Activated T-helper 17 cell treated with anti-CD3 and anti-CD28 coated beads, Interleukin-2, amount 50 U/mL, for 72 hours (primary cell): Measurements from ENCODE around the gene ACADS. TPM values are rescaled to one million over a fixed set of nuclear protein-coding genes. Genes with fewer than 3 reads are reported as not detected.
A peak's percentile ranks its signal among the peaks of the same experiment; 100 is the strongest.

Experiments
- ATAC-seq: fragments of 150-1000 bp; cut with Tn5 transposase; replicated peaks from 2 replicates; pipeline ENCODE4 v1.10.0; 2021; ENCODE audit warnings: mild to moderate bottlenecking, moderate library complexity
- H3K27ac Mint-ChIP-seq: one replicate; pipeline ENCODE4 v1.8.0; 2022; ENCODE audit warnings: mixed read lengths
- H3K27me3 Mint-ChIP-seq: one replicate; pipeline ENCODE4 v1.8.0; 2022; ENCODE audit warnings: mixed read lengths
- H3K36me3 Mint-ChIP-seq: one replicate; pipeline ENCODE4 v1.8.0; 2022; ENCODE audit warnings: low read depth, mild to moderate bottlenecking, mixed read lengths
- H3K4me1 Mint-ChIP-seq: one replicate; pipeline ENCODE4 v1.8.0; 2022; ENCODE audit warnings: mixed read lengths
- H3K4me3 Mint-ChIP-seq: one replicate; pipeline ENCODE4 v1.8.0; 2022; ENCODE audit warnings: mild to moderate bottlenecking, mixed read lengths
- H3K9me3 Mint-ChIP-seq: one replicate; pipeline ENCODE4 v1.8.0; 2022; ENCODE audit warnings: mixed read lengths
- total RNA-seq, 2 donors: library from RNA; stranded (reverse); gene quantifications; one replicate each; pipeline ENCODE4 v1.2.3, GENCODE V29; 2022

The ACADS gene
- total RNA-seq, 2 donors from 2014 or later: 13.2 to 16.2 TPM

DNA sequence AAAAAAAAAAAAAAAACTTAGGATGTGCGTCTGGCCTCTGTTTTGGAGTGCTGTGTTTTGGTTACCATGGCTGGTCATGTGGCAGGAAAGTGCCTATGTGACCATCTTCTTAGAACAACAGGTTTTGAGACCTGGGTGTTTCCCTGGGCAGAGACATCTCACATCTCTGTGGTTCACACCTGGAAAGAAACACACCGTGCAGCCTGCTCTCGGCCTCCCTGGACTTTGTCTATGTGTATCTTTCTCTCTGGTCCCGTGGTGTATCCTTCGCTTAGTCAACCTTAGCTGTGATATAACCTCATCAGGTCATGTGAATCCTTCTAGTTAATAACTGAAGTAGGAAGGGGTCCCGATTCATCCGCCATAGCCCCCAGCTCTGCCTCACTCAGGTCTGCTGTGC is 22.6 kb downstream of the ACADS start:
- Mint-ChIP-seq H3K9me3 (no peaks in the 10 kb centered on the region), H3K36me3 (no peaks in the 10 kb centered on the region), H3K27me3 (peaks cover 4% of the 10 kb centered on the region), H3K4me3 (no peak overlapping the region), H3K27ac (no peak overlapping the region), H3K4me1 (peaks cover 4% of the 10 kb centered on the region)
- peak; percentile 16 for ATAC-seq

DNA sequence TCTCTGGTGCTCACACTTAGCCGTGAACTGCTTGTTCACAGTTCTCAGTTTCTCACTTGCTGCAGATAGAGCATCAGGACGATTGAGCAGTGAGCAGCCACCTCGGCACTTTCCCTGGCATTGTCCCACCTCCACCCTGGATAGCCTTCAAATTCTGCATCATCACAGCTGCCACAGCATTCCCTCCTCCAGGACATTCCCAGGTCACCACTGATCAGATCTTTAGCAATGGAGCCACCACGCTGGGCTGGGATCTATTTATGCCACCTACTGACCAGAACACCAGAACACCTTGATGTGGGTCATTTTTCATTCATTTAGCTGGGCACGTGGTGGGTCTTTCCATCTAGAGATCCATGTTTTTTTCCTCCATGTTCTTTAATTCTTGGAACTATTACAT is 23.6 kb downstream of the ACADS start:
- peaks cover 4% of the 10 kb centered on the region for H3K27me3 Mint-ChIP-seq
- H3K27ac Mint-ChIP-seq: no peak overlapping the region
- ATAC-seq: no peak
- H3K4me1 Mint-ChIP-seq: peaks cover 4% of the 10 kb centered on the region
- no peak overlapping the region for H3K4me3 Mint-ChIP-seq
- H3K36me3 Mint-ChIP-seq: no peaks in the 10 kb centered on the region
- H3K9me3 Mint-ChIP-seq: no peaks in the 10 kb centered on the region

DNA sequence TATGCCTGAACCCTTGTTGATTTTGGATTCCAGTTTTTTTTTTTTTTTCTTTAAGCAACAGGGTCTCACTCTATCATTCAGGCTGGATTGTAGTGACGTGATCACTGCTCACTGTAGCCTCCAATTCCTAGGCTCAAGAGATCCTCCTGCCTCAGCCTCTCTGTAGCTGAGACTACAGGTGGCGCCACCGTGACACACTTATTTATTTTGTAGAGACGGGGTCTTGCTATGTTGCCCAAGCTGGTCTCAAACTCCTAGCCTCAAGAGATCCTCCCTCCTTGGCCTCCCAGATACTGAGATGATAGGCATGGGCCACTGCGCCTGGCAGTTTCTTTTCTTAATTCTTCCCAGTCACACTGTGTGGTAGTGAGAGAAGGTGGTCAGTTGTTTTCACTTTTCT is 25.2 kb downstream of the ACADS start:
- Mint-ChIP-seq H3K27ac (no peak overlapping the region), H3K36me3 (no peaks in the 10 kb centered on the region), H3K4me1 (peaks cover 4% of the 10 kb centered on the region), H3K27me3 (peaks cover 4% of the 10 kb centered on the region), H3K4me3 (no peak overlapping the region), H3K9me3 (no peaks in the 10 kb centered on the region)
- ATAC-seq: no peak

DNA sequence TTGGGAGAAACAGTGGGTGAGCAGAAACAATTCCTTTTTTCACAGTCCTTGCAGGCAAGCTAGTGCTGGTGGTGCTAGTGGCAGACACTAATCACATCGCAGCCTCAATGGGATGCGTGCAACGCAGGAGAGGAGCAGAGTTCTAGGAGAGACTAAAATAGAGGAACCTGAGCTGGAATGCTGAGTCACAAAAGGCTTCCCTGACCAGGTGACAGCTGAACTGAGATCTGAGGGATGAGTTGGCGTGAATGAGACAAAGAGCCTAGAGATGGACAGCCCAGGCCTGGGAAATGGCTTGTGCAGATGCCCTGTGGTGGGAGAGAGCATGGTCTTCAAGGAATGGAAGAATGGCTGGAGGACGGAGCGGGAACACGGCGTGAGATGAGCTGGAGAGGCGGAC is 25.8 kb downstream of the ACADS start:
- peaks cover 4% of the 10 kb centered on the region for H3K4me1 Mint-ChIP-seq
- H3K9me3 Mint-ChIP-seq: no peaks in the 10 kb centered on the region

DNA sequence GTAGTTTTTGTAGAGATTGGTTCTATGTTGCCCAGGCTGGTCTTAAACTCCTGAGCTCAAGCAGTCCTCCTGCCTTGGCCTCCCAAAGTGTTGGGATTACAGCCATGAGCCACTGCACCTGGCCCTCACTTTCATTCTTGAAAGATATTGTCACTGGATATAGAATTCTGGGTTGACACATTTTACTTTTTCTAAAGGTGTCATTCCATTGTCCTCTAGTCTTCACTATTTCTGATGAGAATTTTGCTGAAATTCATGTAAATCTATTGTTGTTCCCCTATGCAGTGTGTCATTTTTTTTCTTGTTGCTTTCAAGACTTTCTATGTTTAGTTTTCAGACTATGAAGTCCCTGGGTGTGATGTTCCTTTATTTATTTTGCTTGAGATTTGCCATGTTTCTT is 29.2 kb downstream of the ACADS start:
- Mint-ChIP-seq H3K27ac (no peak overlapping the region), H3K4me3 (no peak overlapping the region)

More for the DNA sequence above, 25.8 kb downstream of the ACADS start:
- Mint-ChIP-seq H3K4me3 (no peak overlapping the region), H3K36me3 (no peaks in the 10 kb centered on the region), H3K27ac (peak overlapping the region; percentile 40), H3K27me3 (peaks cover 4% of the 10 kb centered on the region)
- ATAC-seq: no peak

DNA sequence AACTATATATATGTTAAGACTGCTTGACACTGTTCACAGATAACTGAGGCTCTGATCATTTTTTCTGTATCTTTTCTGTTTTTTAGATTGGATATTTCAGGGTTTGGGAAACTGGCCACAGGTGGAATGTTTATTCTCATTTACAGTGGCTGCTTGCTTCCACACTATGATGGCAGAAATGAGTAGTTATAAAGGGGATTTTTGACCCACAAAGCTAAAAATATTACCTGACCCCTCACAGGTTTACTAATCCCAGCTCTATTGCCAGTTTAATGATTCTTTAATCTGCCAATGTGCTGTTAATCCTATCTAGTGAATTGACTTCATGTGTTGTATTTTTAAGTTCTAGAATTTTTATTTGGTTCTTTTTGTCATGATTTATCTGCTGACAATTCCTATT is 29.6 kb downstream of the ACADS start:
- Mint-ChIP-seq H3K27me3 (peaks cover 4% of the 10 kb centered on the region), H3K36me3 (peaks cover 2% of the 10 kb centered on the region), H3K4me3 (no peak overlapping the region), H3K27ac (no peak overlapping the region), H3K9me3 (no peaks in the 10 kb centered on the region), H3K4me1 (peaks cover 4% of the 10 kb centered on the region)
- ATAC-seq: no peak

More for the DNA sequence above, 29.2 kb downstream of the ACADS start:
- H3K36me3 Mint-ChIP-seq: no peaks in the 10 kb centered on the region
- H3K27me3 Mint-ChIP-seq: peaks cover 4% of the 10 kb centered on the region
- H3K4me1 Mint-ChIP-seq: peaks cover 4% of the 10 kb centered on the region
- H3K9me3 Mint-ChIP-seq: no peaks in the 10 kb centered on the region
- ATAC-seq: no peak

DNA sequence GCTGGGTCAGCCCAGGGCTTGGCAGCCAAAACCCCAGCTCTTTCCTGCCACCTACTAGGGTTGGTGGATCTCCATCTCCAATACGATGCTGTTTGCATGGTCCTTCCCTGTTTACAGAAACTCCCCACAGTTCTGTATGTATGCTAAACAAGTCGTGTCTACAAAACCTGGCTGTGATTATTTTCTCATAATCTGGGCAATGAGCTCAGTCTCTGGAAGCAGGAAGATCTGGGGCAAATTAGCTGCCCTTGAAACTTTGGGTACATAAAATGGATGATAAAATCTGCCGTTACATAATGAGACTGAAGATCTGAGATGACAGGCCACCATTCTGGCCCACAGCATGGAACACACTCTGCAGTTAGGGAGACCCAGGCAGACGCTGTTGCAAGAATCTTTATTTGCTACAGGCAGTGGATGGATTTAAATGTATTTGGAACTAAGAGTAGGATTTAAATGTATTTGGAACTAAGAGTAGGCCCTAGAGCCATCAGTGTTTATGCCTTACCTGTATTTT is 31.7 kb downstream of the ACADS start:
- no peaks in the 10 kb centered on the region for H3K27me3 Mint-ChIP-seq
- H3K9me3 Mint-ChIP-seq: no peaks in the 10 kb centered on the region
- H3K4me3 Mint-ChIP-seq: no peak overlapping the region
- H3K27ac Mint-ChIP-seq: no peak overlapping the region
- peaks cover 5% of the 10 kb centered on the region for H3K4me1 Mint-ChIP-seq
- peaks cover 23% of the 10 kb centered on the region for H3K36me3 Mint-ChIP-seq
- ATAC-seq: no peak

DNA sequence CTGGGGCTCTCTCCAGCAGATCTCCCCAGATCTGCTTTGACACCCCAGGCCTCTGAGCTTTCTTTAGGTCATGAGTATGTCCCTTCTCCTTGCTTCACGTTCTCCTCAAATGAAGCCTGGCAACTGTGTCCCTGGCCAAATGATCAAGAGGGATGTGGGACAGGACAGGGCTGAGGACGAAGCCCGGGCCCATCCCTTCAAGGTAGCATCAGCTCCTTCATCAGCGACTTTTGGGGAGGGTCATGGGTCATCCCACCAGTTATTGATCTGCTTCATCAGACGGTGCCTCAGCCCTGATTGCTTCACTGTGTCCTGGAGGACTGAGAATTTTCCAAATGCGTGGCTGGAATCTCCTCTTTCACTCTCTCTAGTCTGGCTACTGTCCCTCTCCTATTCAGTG is 32.3 kb downstream of the ACADS start:
- Mint-ChIP-seq H3K27me3 (no peaks in the 10 kb centered on the region), H3K27ac (no peak overlapping the region), H3K9me3 (no peaks in the 10 kb centered on the region), H3K36me3 (peaks cover 29% of the 10 kb centered on the region), H3K4me1 (peaks cover 5% of the 10 kb centered on the region), H3K4me3 (no peak overlapping the region)
- ATAC-seq: no peak

DNA sequence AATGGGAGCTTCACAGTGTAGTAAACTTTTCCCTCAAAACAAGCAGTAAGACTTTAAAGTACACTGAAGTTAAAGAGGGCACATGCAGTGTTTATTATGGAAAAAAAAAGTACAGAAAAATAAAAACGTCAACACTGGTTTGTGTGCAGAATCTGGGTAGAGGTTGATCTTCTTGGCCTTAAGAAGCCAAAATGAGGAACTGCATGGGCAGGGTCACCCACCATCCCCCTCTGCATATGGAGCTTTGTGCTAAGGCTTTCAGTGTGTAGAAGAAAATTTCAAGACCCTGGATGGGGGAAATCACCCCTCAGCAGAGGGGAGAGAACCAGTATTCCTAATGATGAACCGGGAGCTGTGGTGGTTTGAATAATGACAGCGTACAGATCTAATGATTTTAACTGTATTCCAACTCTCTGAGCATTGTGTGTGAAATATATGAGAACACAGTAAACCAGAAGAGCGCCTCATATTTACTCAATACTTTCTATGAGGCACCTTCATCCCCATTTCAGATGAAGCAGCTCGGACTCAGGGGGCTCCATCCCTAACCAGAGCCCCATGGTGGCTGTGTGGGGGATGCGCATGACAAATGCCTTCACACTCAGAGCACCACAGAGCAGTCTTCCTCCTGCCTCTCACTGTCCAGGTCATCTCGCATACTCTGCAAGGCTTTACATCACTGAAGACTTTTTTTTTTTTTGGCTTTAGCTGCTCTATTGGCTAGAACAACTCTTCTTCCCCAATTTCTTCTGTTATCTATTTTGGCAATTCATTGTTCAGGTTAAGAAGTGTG is 33.4 kb downstream of the ACADS start:
- H3K27ac Mint-ChIP-seq: no peak overlapping the region
- H3K27me3 Mint-ChIP-seq: no peaks in the 10 kb centered on the region
- H3K36me3 Mint-ChIP-seq: peaks cover 40% of the 10 kb centered on the region
- H3K9me3 Mint-ChIP-seq: no peaks in the 10 kb centered on the region
- H3K4me1 Mint-ChIP-seq: peaks cover 5% of the 10 kb centered on the region
- H3K4me3 Mint-ChIP-seq: no peak overlapping the region
- ATAC-seq: no peak

DNA sequence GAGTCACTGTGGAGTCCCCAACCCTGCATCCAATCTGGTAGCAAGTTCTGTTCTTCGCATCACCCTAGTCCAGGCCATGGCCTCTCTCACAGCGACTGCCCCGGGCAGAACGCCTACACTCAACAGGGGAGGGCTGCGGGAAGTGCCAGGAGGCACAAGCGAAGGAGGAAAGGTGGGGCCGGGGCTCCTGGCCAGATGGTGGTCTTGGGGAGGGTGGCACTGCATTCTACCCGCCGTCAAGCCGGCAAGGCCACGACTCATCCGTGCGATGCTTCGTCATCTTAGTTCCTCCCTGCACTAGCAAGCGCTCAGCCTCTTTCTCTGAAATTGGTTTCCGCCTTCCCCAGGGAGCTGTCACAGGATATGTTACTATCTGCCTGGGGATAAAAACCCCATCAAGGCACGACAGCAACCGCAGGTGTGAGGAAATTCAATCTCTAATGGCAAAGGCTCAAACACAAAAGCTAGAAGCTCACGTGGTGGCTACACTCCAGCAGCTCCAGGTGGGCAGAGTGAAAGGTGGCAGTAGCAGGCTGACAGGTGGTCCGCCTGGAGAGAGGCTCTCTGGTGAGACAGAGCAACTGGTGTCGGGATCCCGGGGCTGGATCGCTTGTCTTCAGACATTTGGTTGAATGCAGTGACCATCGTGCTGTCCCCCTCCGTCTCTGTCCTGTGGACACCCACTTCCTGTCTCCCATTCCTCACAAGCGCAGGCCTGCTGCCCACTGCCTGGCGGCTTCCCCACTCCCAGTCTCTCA is 34.1 kb downstream of the ACADS start:
- peak overlapping the region; percentile 65 for H3K27ac Mint-ChIP-seq
- peaks cover 5% of the 10 kb centered on the region for H3K4me1 Mint-ChIP-seq
- H3K27me3 Mint-ChIP-seq: no peaks in the 10 kb centered on the region
- H3K9me3 Mint-ChIP-seq: no peaks in the 10 kb centered on the region
- peaks cover 47% of the 10 kb centered on the region for H3K36me3 Mint-ChIP-seq
- no peak for ATAC-seq
- peak overlapping the region; percentile 51 for H3K4me3 Mint-ChIP-seq

DNA sequence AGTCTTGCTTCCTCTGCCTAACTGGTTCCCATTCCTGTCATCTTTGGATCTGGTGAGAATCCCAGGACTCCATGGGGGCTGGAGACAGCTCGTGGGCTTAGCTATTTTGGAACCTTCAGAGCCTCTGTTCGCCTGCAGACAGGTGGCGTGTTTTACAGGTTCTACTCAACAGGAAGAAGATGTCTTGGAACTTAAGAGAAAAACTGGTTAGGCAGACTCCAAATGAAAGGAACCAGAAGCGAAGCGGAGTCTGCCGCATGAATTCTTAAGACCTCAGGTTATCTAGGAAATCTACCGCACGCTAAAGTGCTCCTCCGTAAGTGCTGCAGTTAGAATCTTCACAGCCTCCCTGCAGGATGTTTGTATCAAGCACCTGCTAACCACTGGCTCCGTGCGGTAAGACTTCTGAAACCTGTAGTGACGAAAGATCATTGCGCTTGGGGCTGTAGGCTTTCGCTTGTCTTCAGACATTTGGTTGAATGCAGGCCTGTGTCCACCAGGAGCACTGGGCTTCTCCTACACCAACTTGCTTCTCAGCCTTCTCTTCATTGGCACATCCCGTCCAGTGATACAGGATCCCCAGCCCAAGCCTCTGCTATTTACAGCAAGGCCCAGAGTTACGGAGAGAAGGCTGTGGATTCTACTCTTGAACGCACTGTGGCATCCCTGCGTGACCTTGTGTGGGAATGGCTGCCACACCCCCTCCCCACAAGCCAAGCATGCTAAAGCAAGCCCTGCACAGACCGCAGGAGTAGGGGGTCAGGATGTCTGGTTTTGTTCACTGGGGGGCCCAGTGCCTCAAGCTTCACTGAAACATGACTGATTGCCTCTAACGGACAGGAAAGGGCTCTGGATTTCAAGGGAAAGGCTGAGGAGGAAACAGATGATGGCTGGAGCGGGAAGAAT is 35.0 kb downstream of the ACADS start:
- Mint-ChIP-seq H3K4me3 (peak overlapping the region; percentile 51), H3K27me3 (no peaks in the 10 kb centered on the region), H3K9me3 (no peaks in the 10 kb centered on the region), H3K36me3 (peaks cover 56% of the 10 kb centered on the region), H3K4me1 (peaks cover 5% of the 10 kb centered on the region), H3K27ac (peak overlapping the region; percentile 65)
- peak; percentile 72 for ATAC-seq

DNA sequence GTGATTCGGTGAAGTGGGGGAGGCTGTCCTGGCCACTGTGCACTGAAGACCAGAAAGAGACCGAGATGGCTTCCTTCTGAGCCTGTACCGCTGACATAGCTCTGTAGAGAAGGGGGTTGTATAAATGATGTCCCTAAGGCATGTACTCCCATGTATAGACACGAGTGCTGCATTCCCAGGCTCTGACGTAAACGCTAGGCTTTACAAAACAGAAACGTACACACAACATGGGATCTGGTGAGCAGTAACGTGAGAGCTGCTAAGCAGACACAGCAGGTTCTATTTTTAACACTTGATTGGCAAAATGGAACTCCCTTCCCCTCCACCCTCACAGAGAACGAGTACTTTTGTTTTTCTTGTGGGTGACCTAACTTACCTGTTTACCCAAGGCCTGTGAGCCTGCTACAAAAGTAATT is 35.9 kb downstream of the ACADS start:
- Mint-ChIP-seq H3K4me1 (peaks cover 5% of the 10 kb centered on the region), H3K27ac (peak overlapping the region; percentile 65), H3K4me3 (peak overlapping the region; percentile 51), H3K9me3 (no peaks in the 10 kb centered on the region), H3K27me3 (no peaks in the 10 kb centered on the region), H3K36me3 (peaks cover 63% of the 10 kb centered on the region)
- no peak for ATAC-seq

DNA sequence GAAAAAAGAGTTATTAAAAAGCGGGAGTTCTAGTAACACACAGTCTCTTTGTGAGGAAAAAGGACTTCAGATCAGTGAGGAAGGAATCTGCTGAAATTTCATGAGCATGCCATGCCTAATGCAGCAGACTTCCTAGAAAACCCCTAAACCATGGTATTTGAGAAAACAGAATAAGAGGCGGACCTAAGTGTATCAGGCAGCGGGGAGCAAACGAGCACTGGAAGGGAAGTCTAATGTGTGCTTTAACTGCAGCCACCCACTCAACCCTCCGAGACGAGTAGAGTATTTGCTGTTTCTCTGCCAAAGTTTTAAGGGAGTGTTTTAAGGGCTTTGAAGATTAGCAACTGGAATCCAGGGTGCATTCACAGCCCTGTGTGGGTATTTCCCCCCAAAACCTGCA is 36.5 kb downstream of the ACADS start:
- H3K4me1 Mint-ChIP-seq: peaks cover 5% of the 10 kb centered on the region
- H3K27ac Mint-ChIP-seq: no peak overlapping the region
- no peak for ATAC-seq
- H3K27me3 Mint-ChIP-seq: no peaks in the 10 kb centered on the region
- H3K4me3 Mint-ChIP-seq: no peak overlapping the region
- H3K36me3 Mint-ChIP-seq: peaks cover 69% of the 10 kb centered on the region
- H3K9me3 Mint-ChIP-seq: no peaks in the 10 kb centered on the region

DNA sequence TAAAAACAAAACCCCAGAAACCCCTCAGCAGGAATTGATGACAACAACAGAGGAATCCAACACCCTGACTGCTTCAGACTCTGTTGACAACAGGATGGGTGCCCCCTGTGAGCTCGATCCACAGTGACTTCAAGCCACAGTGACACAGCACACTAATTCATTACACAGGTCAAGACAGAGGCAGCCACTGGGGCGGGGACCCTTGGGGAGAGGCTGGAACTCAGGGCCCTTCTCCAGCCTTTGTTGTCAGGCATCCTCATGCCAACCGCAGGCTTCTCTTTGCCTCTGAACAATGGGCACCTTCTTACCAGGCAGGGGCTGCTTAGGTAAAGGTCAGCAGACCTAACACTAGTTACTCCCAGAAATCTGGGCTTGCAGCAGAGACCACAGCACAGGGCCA is 37.6 kb downstream of the ACADS start:
- Mint-ChIP-seq H3K4me3 (no peak overlapping the region), H3K36me3 (peaks cover 80% of the 10 kb centered on the region), H3K9me3 (no peaks in the 10 kb centered on the region), H3K4me1 (peaks cover 5% of the 10 kb centered on the region), H3K27me3 (no peaks in the 10 kb centered on the region), H3K27ac (no peak overlapping the region)
- ATAC-seq: no peak
